Hair follicular keratinocyte (primary cell): ENCODE measurements around the gene PGF. TPM values are rescaled to one million over a fixed set of nuclear protein-coding genes. Genes with fewer than 3 reads are reported as not detected.

Experiments
- total RNA-seq: library from RNA; depleted of rRNA; stranded (reverse); fragments of >200 nt; gene quantifications from 2 replicates; pipeline ENCODE4 v1.2.3, GENCODE V29; 2015

Gene PGF
- total RNA-seq, result 44.9 and 50.9 TPM in 2 replicates

GRCh38 chr14:74955229-74956026 is at the start of gene PGF:
TSS of gene PGF (minus strand) at chr14:74955597. CDS start at chr14:74955242, 355 bp downstream.

GRCh38 chr14:75002392-75003249 is 47.2 kb upstream of the PGF start, which contains the start of gene EIF2B2:
TSS of gene EIF2B2 (plus strand) at chr14:75002921. CDS start at chr14:75002991, 70 bp downstream.

GRCh38 chr14:74922752-74923401 is 32.5 kb downstream of the PGF start, which contains the start of gene RPS6KL1:
TSS of gene RPS6KL1 (minus strand) at chr14:74923260. CDS start at chr14:74921541, 1,719 bp downstream.

Other genes with a start within 250 kb of the PGF start
- 28.0 and 31.5 TPM in 2 replicates for gene AREL1, start 242.5 kb downstream of the PGF start, total RNA-seq
- 18.9 and 22.2 TPM in 2 replicates for gene FCF1, start 242.5 kb downstream of the PGF start, total RNA-seq
- 14.4 and 18.1 TPM in 2 replicates for gene YLPM1, start 192.3 kb downstream of the PGF start, total RNA-seq
- gene PROX2, start 79.5 kb downstream of the PGF start, total RNA-seq, result not detected in 2 replicates
- gene DLST, start 73.7 kb downstream of the PGF start, total RNA-seq, result 67.1 and 70.2 TPM in 2 replicates
- gene RPS6KL1, start 32.3 kb downstream of the PGF start, total RNA-seq, result 2.1 and 3.3 TPM in 2 replicates
- 65.4 and 81.2 TPM in 2 replicates for gene EIF2B2, start 47.3 kb upstream of the PGF start, total RNA-seq
- gene MLH3, start 95.9 kb upstream of the PGF start, total RNA-seq, result 6.8 and 12.2 TPM in 2 replicates
- 9.1 and 27.3 TPM in 2 replicates for gene ACYP1, start 108.4 kb upstream of the PGF start, total RNA-seq
- 0.57 TPM in 1 of 2 replicates, not detected in the other for gene ZC2HC1C, start 114.0 kb upstream of the PGF start, total RNA-seq
- 11.4 and 20.8 TPM in 2 replicates for gene NEK9, start 171.5 kb upstream of the PGF start, total RNA-seq
- 259 and 317 TPM in 2 replicates for gene TMED10, start 221.0 kb upstream of the PGF start, total RNA-seq